GM19438 (cell line): Measurements from ENCODE around the gene SUMF2.
"Not testable (repeated sequence)": the region's sequence is repeated elsewhere in the genome, so short reads cannot be mapped to it uniquely, and the experiment has no call there.

Experiments
- ATAC-seq: cut with Tn5 transposase; IDR thresholded peaks from one replicate; pipeline ENCODE4 v1.9.1; 2021; ENCODE audit warnings: low read depth; ENCODE audit not compliant: unreplicated experiment

Gene SUMF2

GRCh38 chr7:56053993-56054392 lies 10.1 kb upstream of the SUMF2 start:
- no peak for ATAC-seq

GRCh38 chr7:56062382-56062781 lies 1.7 kb upstream of the SUMF2 start:
- ATAC-seq: no peak

GRCh38 chr7:56063500-56063881 lies 595 bp upstream of the SUMF2 start:
- ATAC-seq: no peak

- not testable (repeated sequence) for ATAC-seq
Measured at GRCh38 chr7:56066376-56066775, 2.3 kb downstream of the SUMF2 start.

GRCh38 chr7:56074371-56074791 lies 10.3 kb downstream of the SUMF2 start:
- ATAC-seq: peak; percentile 93

GRCh38 chr7:56077681-56078080 lies 13.6 kb downstream of the SUMF2 start:
- no peak for ATAC-seq

GRCh38 chr7:56078196-56078595 lies 14.1 kb downstream of the SUMF2 start:
- ATAC-seq: no peak

- no peak for ATAC-seq
Measured at GRCh38 chr7:56079450-56080185, 15.5 kb downstream of the SUMF2 start.

GRCh38 chr7:56080726-56081435 lies 16.8 kb downstream of the SUMF2 start:
- not testable (repeated sequence) for ATAC-seq

GRCh38 chr7:56081626-56082340 lies 17.7 kb downstream of the SUMF2 start:
- ATAC-seq: no peak

GRCh38 chr7:56083150-56083785 lies 19.2 kb downstream of the SUMF2 start:
- no peak for ATAC-seq

- no peak for ATAC-seq
Measured at GRCh38 chr7:56086761-56087160, 22.7 kb downstream of the SUMF2 start.

- no peak for ATAC-seq
Measured at GRCh38 chr7:56087445-56087844, 23.4 kb downstream of the SUMF2 start.

GRCh38 chr7:56091591-56091990 lies 27.5 kb downstream of the SUMF2 start:
- no peak for ATAC-seq

- ATAC-seq: not testable (repeated sequence)
Measured at GRCh38 chr7:56092388-56092787, 28.3 kb downstream of the SUMF2 start.

- ATAC-seq: no peak
Measured at GRCh38 chr7:56092789-56093531, 28.9 kb downstream of the SUMF2 start, which contains the start of gene PHKG1. Gene PHKG1 (minus strand): TSS chr7:56092952. CDS start chr7:56088941, 4,011 bp downstream.

GRCh38 chr7:56097700-56098099 lies 33.6 kb downstream of the SUMF2 start:
- no peak for ATAC-seq

- ATAC-seq: not testable (repeated sequence)
Measured at GRCh38 chr7:56098187-56099008, 34.3 kb downstream of the SUMF2 start.

GRCh38 chr7:56099653-56100052 lies 35.6 kb downstream of the SUMF2 start:
- no peak for ATAC-seq
